ENCODE results near the gene IGF2BP2. TPM values are rescaled to one million over a fixed set of nuclear protein-coding genes. Genes with fewer than 3 reads are reported as not detected.

The IGF2BP2 gene
- polyA plus RNA-seq, 1 experiment, result 2.0 TPM

GRCh38 chr3:185680231-185680630 is 144.6 kb downstream of the IGF2BP2 start:
- no peak for DNase-seq (ENCODE audit: low read depth)
- CTCF ChIA-PET, result interaction anchor here (0.8 to 1.2 kb wide), 3 partner anchors 8 to 66 kb away, joined by 3 to 4 read pairs (median 4); no protein-coding TSS in a partner anchor
- no peak for TF ChIP-seq CTCF (IDR thresholded peaks at IDR 0.05; ENCODE audit: insufficient read depth, low read depth, low read length)
- POLR2A ChIA-PET, result no interaction called here
- Histone ChIP-seq H3K4me3 (ENCODE audit: low read depth, low read length) (no peak overlapping the region), H3K36me3 (ENCODE audit: control insufficient read depth, insufficient read depth, low read length) (peaks cover 4% of the 10 kb centered on the region; the same call in 1 of the 2 replicates), H3K27me3 (ENCODE audit: control insufficient read depth, insufficient read depth, low read length) (no peaks in the 10 kb centered on the region)

GRCh38 chr3:185678027-185678426 is 146.8 kb downstream of the IGF2BP2 start:
- ChIA-PET CTCF (interaction anchor here (0.9 to 10.2 kb wide), 19 partner anchors 9 to 266 kb away, joined by 3 to 108 read pairs (median 5); no protein-coding TSS in a partner anchor), POLR2A (no interaction called here)
- no peak for TF ChIP-seq CTCF (IDR thresholded peaks at IDR 0.05; ENCODE audit: insufficient read depth, low read depth, low read length)
- Histone ChIP-seq H3K27me3 (ENCODE audit: control insufficient read depth, insufficient read depth, low read length) (no peaks in the 10 kb centered on the region), H3K36me3 (ENCODE audit: control insufficient read depth, insufficient read depth, low read length) (peaks cover 5% of the 10 kb centered on the region), H3K4me3 (ENCODE audit: low read depth, low read length) (no peak overlapping the region)
- no peak for DNase-seq (ENCODE audit: low read depth)

GRCh38 chr3:185677146-185677829 is 147.6 kb downstream of the IGF2BP2 start:
- Histone ChIP-seq H3K27me3 (ENCODE audit: control insufficient read depth, insufficient read depth, low read length) (no peaks in the 10 kb centered on the region), H3K4me3 (ENCODE audit: low read depth, low read length) (no peak overlapping the region), H3K36me3 (ENCODE audit: control insufficient read depth, insufficient read depth, low read length) (peaks cover 10% of the 10 kb centered on the region)
- TF ChIP-seq CTCF (IDR thresholded peaks at IDR 0.05; ENCODE audit: insufficient read depth, low read depth, low read length), result peak; percentile 81
- no peak for DNase-seq (ENCODE audit: low read depth)
- ChIA-PET CTCF (interaction anchor here (0.6 to 10.2 kb wide), 22 partner anchors 9 to 266 kb away, joined by 3 to 108 read pairs (median 4); no protein-coding TSS in a partner anchor), POLR2A (no interaction called here)

GRCh38 chr3:185667574-185667973 is 157.3 kb downstream of the IGF2BP2 start:
- ChIA-PET POLR2A (no interaction called here), CTCF (interaction anchor here (1.0 kb wide), 1 partner anchor 10 kb away, joined by 3 read pairs; no protein-coding TSS in a partner anchor)
- H3K4me3 ChIP-seq (ENCODE audit: low read depth, low read length), result no peak overlapping the region
- H3K27me3 ChIP-seq (ENCODE audit: control insufficient read depth, insufficient read depth, low read length), result no peaks in the 10 kb centered on the region
- H3K36me3 ChIP-seq (ENCODE audit: control insufficient read depth, insufficient read depth, low read length), result peaks cover 11% of the 10 kb centered on the region
- TF ChIP-seq CTCF (IDR thresholded peaks at IDR 0.05; ENCODE audit: insufficient read depth, low read depth, low read length), result no peak
- DNase-seq (ENCODE audit: low read depth), result no peak

- no peak for TF ChIP-seq CTCF (IDR thresholded peaks at IDR 0.05; ENCODE audit: insufficient read depth, low read depth, low read length)
- peaks cover 3% of the 10 kb centered on the region; the same call in 1 of the 2 replicates for H3K36me3 ChIP-seq (ENCODE audit: control insufficient read depth, insufficient read depth, low read length)
- POLR2A ChIA-PET, result no interaction called here
- CTCF ChIA-PET, result interaction anchor here (0.7 to 6.9 kb wide), 2 partner anchors 11 to 243 kb away, joined by 4 to 108 read pairs; no protein-coding TSS in a partner anchor
- DNase-seq (ENCODE audit: low read depth), result no peak
- no peak overlapping the region for H3K4me3 ChIP-seq (ENCODE audit: low read depth, low read length)
- no peaks in the 10 kb centered on the region for H3K27me3 ChIP-seq (ENCODE audit: control insufficient read depth, insufficient read depth, low read length)
Observed at GRCh38 chr3:185663929-185664328, 160.9 kb downstream of the IGF2BP2 start.
